VCaP (cell line): Measurements from ENCODE around the gene ERO1A.

Source experiments
- H3K27ac ChIP-seq: fragments of 450-650 bp; 2 replicates; pipeline ENCODE4 v1.5.1; 2017
- CTCF ChIP-seq: fragments of 450-650 bp; conservative IDR thresholded peaks from 2 replicates; pipeline ENCODE4 v1.5.1; 2017; ENCODE audit warnings: mild to moderate bottlenecking, moderate library complexity

ERO1A gene

GRCh38 chr14:52678591-52678990, 16.8 kb downstream of the ERO1A start:
- TF ChIP-seq CTCF: peak; percentile 64
- no peak overlapping the region for H3K27ac ChIP-seq

- H3K27ac ChIP-seq: no peak overlapping the region
- TF ChIP-seq CTCF: no peak
These were observed 31.5 kb downstream of the ERO1A start for GRCh38 chr14:52663850-52664249.

- no peak for TF ChIP-seq CTCF
These were observed 34.0 kb downstream of the ERO1A start for GRCh38 chr14:52661314-52661713.

GRCh38 chr14:52660832-52661231, 34.5 kb downstream of the ERO1A start:
- no peak for TF ChIP-seq CTCF

More at GRCh38 chr14:52661314-52661713, 34.0 kb downstream of the ERO1A start:
- H3K27ac ChIP-seq: no peak overlapping the region

GRCh38 chr14:52660325-52660724, 35.0 kb downstream of the ERO1A start:
- no peak for TF ChIP-seq CTCF

More at GRCh38 chr14:52660832-52661231, 34.5 kb downstream of the ERO1A start:
- H3K27ac ChIP-seq: no peak overlapping the region

GRCh38 chr14:52656905-52657304, 38.5 kb downstream of the ERO1A start:
- H3K27ac ChIP-seq: no peak overlapping the region
- no peak for TF ChIP-seq CTCF

More at GRCh38 chr14:52660325-52660724, 35.0 kb downstream of the ERO1A start:
- no peak overlapping the region for H3K27ac ChIP-seq

GRCh38 chr14:52650774-52651173, 44.6 kb downstream of the ERO1A start:
- TF ChIP-seq CTCF: no peak
- H3K27ac ChIP-seq: no peak overlapping the region
